ENCODE measurements around the gene BCL2L11. TPM values are rescaled to one million over a fixed set of nuclear protein-coding genes. Genes with fewer than 3 reads are reported as not detected.

Gene BCL2L11
- total and polyA plus RNA-seq, 11 donors = 1.9 to 16.2 (median 6.9) TPM

GRCh38 chr2:111188681-111189080 is 68.0 kb downstream of the BCL2L11 start:
- DNase-seq (no peak), ATAC-seq (no peak)
- H3K4me3 ChIP-seq = no peak overlapping the region
- WGBS, 4 donors = 93 to 100% (median 98%) methylated on average over 2 to 3 of the region's 3 CpGs
- H3K27me3 ChIP-seq = no peaks in the 10 kb centered on the region
- no peaks in the 10 kb centered on the region for H3K36me3 ChIP-seq
- H3K9me3 ChIP-seq = no peaks in the 10 kb centered on the region
- no peak overlapping the region for H3K27ac ChIP-seq
- H3K4me1 ChIP-seq = peaks cover 0 to 23% (median 2%) of the 10 kb centered on the region in 12 donors
- intact Hi-C loops (cut with DNase I) = loop anchor here in 1 of 10 donors (10.0 kb wide), 1 partner anchor 54 kb away; no protein-coding TSS in a partner anchor
- TF ChIP-seq, protein P1, sequence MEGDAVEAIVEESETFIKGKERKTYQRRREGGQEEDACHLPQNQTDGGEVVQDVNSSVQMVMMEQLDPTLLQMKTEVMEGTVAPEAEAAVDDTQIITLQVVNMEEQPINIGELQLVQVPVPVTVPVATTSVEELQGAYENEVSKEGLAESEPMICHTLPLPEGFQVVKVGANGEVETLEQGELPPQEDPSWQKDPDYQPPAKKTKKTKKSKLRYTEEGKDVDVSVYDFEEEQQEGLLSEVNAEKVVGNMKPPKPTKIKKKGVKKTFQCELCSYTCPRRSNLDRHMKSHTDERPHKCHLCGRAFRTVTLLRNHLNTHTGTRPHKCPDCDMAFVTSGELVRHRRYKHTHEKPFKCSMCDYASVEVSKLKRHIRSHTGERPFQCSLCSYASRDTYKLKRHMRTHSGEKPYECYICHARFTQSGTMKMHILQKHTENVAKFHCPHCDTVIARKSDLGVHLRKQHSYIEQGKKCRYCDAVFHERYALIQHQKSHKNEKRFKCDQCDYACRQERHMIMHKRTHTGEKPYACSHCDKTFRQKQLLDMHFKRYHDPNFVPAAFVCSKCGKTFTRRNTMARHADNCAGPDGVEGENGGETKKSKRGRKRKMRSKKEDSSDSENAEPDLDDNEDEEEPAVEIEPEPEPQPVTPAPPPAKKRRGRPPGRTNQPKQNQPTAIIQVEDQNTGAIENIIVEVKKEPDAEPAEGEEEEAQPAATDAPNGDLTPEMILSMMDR (IDR thresholded peaks at IDR 0.05) = no peak
- TF ChIP-seq POLR2A (IDR thresholded peaks at IDR 0.05) = no peak

DNA sequence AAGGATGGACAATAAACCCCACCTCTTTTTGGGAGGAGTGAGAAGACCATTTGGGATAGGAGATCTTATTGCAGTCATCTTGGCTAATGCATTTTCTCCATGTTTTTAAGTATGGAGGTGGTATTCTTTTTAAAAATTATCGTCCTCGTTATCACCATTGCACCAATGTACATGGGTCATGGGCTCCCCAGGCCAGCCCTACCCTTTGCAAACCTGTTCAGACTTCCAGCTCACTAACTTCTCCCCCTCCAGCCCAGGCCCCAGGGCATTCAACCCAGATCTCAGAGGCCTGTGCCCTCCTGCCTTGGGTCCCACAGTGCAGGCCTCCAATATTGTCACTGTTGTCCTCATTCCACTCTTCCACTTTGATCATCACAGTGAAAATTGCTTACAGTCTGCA is 68.4 kb downstream of the BCL2L11 start:
- 73 to 100% (median 96%) methylated on average over 2 of the region's 2 CpGs for WGBS, 4 donors
- intact Hi-C loops (cut with DNase I) = loop anchor here in 1 of 10 donors (10.0 kb wide), 1 partner anchor 54 kb away; no protein-coding TSS in a partner anchor
- no peak for DNase-seq
- no peak for TF ChIP-seq POLR2A (IDR thresholded peaks at IDR 0.05)
- TF ChIP-seq, protein P1 (IDR thresholded peaks at IDR 0.05) = no peak
- no peaks in the 10 kb centered on the region for H3K27me3 ChIP-seq
- H3K9me3 ChIP-seq = no peaks in the 10 kb centered on the region
- H3K4me3 ChIP-seq = no peak overlapping the region
- H3K27ac ChIP-seq = no peak overlapping the region
- no peaks in the 10 kb centered on the region for H3K36me3 ChIP-seq
- ATAC-seq = no peak
- H3K4me1 ChIP-seq = peaks cover 0 to 23% (median 2%) of the 10 kb centered on the region in 12 donors

- Histone ChIP-seq H3K27ac (no peak overlapping the region), H3K36me3 (no peaks in the 10 kb centered on the region), H3K4me1 (peaks cover 0 to 13% (median 0%) of the 10 kb centered on the region in 12 donors), H3K4me3 (no peak overlapping the region), H3K27me3 (no peaks in the 10 kb centered on the region), H3K9me3 (no peaks in the 10 kb centered on the region)
- ATAC-seq (no peak), DNase-seq (no peak)
- WGBS, 4 donors = 93 to 97% (median 94%) methylated on average over 7 of the region's 7 CpGs
- intact Hi-C loops (cut with DNase I) = no loop called here
- TF ChIP-seq, protein P1 (IDR thresholded peaks at IDR 0.05) = no peak
- TF ChIP-seq POLR2A (IDR thresholded peaks at IDR 0.05) = no peak
Observed at GRCh38 chr2:111190816-111191540, 70.3 kb downstream of the BCL2L11 start.

DNA sequence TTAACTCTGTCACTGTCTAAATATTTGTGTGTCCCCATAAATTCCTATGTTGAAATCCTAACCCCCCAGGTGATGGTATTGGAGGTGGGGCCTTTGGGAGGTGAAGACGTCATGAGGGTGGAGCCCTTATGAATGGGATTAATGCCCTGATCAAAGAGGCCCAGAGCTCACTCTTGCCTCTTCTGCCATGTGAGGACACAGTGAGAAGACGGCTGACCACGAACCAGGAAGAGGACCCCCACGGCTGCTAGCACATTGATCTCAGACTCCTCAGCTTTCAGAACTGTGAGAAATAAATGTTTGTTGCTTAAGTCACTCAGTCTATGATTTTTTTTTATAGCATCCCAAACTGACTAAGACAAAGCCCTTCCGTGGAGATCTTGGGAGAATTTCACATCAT is 71.2 kb downstream of the BCL2L11 start:
- no peak overlapping the region for H3K4me3 ChIP-seq
- ATAC-seq (no peak), DNase-seq (no peak)
- H3K36me3 ChIP-seq = no peaks in the 10 kb centered on the region
- WGBS, 4 donors = 73 to 93% (median 79%) methylated on average over 4 to 5 of the region's 5 CpGs
- no peaks in the 10 kb centered on the region for H3K27me3 ChIP-seq
- peaks cover 0 to 4% (median 0%) of the 10 kb centered on the region in 12 donors for H3K4me1 ChIP-seq
- no peaks in the 10 kb centered on the region for H3K9me3 ChIP-seq
- TF ChIP-seq, protein P1 (IDR thresholded peaks at IDR 0.05) = no peak
- no peak for TF ChIP-seq POLR2A (IDR thresholded peaks at IDR 0.05)
- intact Hi-C loops (cut with DNase I) = no loop called here
- no peak overlapping the region for H3K27ac ChIP-seq

Data from heart left ventricle (tissue), 16 donors.